Endothelial cell of umbilical vein (primary cell): ENCODE measurements around the gene AGMO. TPM values are rescaled to one million over a fixed set of nuclear protein-coding genes. Genes with fewer than 3 reads are reported as not detected.

Experiments used
- BruUV-seq: library from RNA; stranded (reverse); fragments of 400-500 nt; replicated peaks from 2 replicates; lab custom pipeline; 2021; lab: Mats Ljungman, UMichigan
- CTCF ChIA-PET: fragments of 300-600, 350-600 bp; sonication (Branson Sonifier 250); formaldehyde crosslinking; loops from one replicate; lab custom pipeline; 2021; ENCODE audit warnings: antibody characterized with exemption, inconsistent platforms; lab: Charles Lee
- POLR2A ChIA-PET: fragments of 300-600, 350-600 bp; sonication (Branson Sonifier 250); formaldehyde crosslinking; loops from one replicate; lab custom pipeline; 2021; ENCODE audit warnings: antibody characterized with exemption, inconsistent platforms; lab: Charles Lee
- DNase-seq: peaks from one replicate; pipeline ENCODE4 v3.0.0-alpha.2; 2011; ENCODE audit warnings: low read depth, low spot score
- FAIRE-seq: peaks from 2 replicates; lab custom pipeline; 2011; peaks lifted over from hg19 to GRCh38; lab: Jason Lieb, UNC
- H2AFZ ChIP-seq: 2 replicates; pipeline ENCODE4 v1.6.0; 2012; ENCODE audit warnings: low read depth, low read length, control low read depth, inconsistent platforms
- H3K27ac ChIP-seq: 2 replicates; pipeline ENCODE4 v1.5.1; 2011; ENCODE audit warnings: low read depth, mild to moderate bottlenecking, control low read depth, low read length, moderate library complexity; ENCODE audit not compliant: insufficient read depth
- H3K27me3 ChIP-seq, 2 experiments: 2 replicates each; pipeline versions ENCODE4 v1.6.0 to v1.6.1; 2011; ENCODE audit warnings: low read length in 2 of 2, mixed read lengths in 1 of 2; ENCODE audit not compliant: control insufficient read depth in 2 of 2, insufficient read depth in 2 of 2
- H3K36me3 ChIP-seq, 2 experiments: 2 replicates in 1 of 2; 3 replicates in 1 of 2; pipeline ENCODE4 v1.5.1; 2011; ENCODE audit warnings: low read length in 2 of 2, mild to moderate bottlenecking in 1 of 2, moderate library complexity in 1 of 2; ENCODE audit not compliant: control insufficient read depth in 2 of 2, insufficient read depth in 2 of 2; ENCODE audit errors: extremely low read depth in 1 of 2
- H3K4me1 ChIP-seq: 3 replicates; pipeline ENCODE4 v1.5.1; 2011; ENCODE audit warnings: mild to moderate bottlenecking, low read length; ENCODE audit not compliant: control insufficient read depth, insufficient read depth; ENCODE audit errors: extremely low read depth
- H3K4me2 ChIP-seq: 2 replicates; pipeline ENCODE4 v1.6.1; 2011; ENCODE audit warnings: low read length, control low read depth, mixed read lengths; ENCODE audit not compliant: insufficient read depth
- H3K4me3 ChIP-seq, 3 experiments: fragments of 200-600 bp in 1 of 3; sonication (generic), shearing (Covaris generic) in 1 of 3; replicated peaks in 1 of 3; 2 replicates each; pipeline ENCODE4 v1.5.1; 2011 to 2016; ENCODE audit warnings: control low read depth in 3 of 3, low read length in 3 of 3, mild to moderate bottlenecking in 2 of 3, inconsistent platforms in 1 of 3, low read depth in 1 of 3, moderate library complexity in 1 of 3; ENCODE audit not compliant: insufficient read depth in 1 of 3
- H3K79me2 ChIP-seq: 2 replicates; pipeline ENCODE4 v1.6.0; 2012; ENCODE audit warnings: low read length, inconsistent platforms; ENCODE audit not compliant: control insufficient read depth, insufficient read depth
- H3K9ac ChIP-seq: replicated peaks from 2 replicates; pipeline ENCODE3; 2011; ENCODE audit warnings: low read length, control low read depth; ENCODE audit not compliant: insufficient read depth; ENCODE audit errors: extremely low read depth
- H3K9me1 ChIP-seq: replicated peaks from 3 replicates; pipeline ENCODE4 v1.6.0; 2011; ENCODE audit warnings: mild to moderate bottlenecking, low read length; ENCODE audit not compliant: control insufficient read depth, insufficient read depth; ENCODE audit errors: extremely low read depth
- H3K9me3 ChIP-seq: replicated peaks from 2 replicates; pipeline ENCODE4 v1.5.1; 2012; ENCODE audit warnings: low read length, inconsistent platforms; ENCODE audit not compliant: control insufficient read depth, insufficient read depth
- H4K20me1 ChIP-seq: replicated peaks from 2 replicates; pipeline ENCODE3; 2011; ENCODE audit warnings: mild to moderate bottlenecking, low read length; ENCODE audit not compliant: control insufficient read depth, insufficient read depth; ENCODE audit errors: extremely low read depth
- EZH2 ChIP-seq: IDR thresholded peaks from 2 replicates; pipeline ENCODE4 v1.6.1; 2012; ENCODE audit warnings: borderline replicate concordance, low read depth, mild to moderate bottlenecking, moderate library complexity, low read length, inconsistent platforms; ENCODE audit not compliant: severe bottlenecking
- FOS ChIP-seq: IDR thresholded peaks from 2 replicates; pipeline ENCODE4 v1.6.1; 2011; ENCODE audit warnings: mild to moderate bottlenecking, low read length, moderate library complexity, borderline replicate concordance; ENCODE audit not compliant: insufficient read depth
- GATA2 ChIP-seq: IDR thresholded peaks from 2 replicates; pipeline ENCODE4 v1.7.0; 2011; ENCODE audit warnings: low read depth, mild to moderate bottlenecking, moderate library complexity, mixed read lengths, low read length; ENCODE audit not compliant: insufficient read length, insufficient read depth
- JUN ChIP-seq: IDR thresholded peaks from 2 replicates; pipeline ENCODE4 v1.6.1; 2011; ENCODE audit warnings: borderline replicate concordance, low read depth; ENCODE audit not compliant: insufficient read length, insufficient read depth
- MYC ChIP-seq: IDR thresholded peaks from one replicate; pipeline ENCODE4 v1.6.1; 2011; ENCODE audit warnings: mild to moderate bottlenecking, low read depth, low read length
- POLR2A ChIP-seq: IDR thresholded peaks from 2 replicates; pipeline ENCODE4 v1.6.1; 2012; ENCODE audit warnings: low read depth, mild to moderate bottlenecking, control low read depth, low read length
- POLR2AphosphoS5 ChIP-seq: IDR thresholded peaks from 2 replicates; pipeline ENCODE4 v1.6.1; 2012; ENCODE audit warnings: low read depth, mild to moderate bottlenecking, control low read depth, low read length, moderate library complexity; ENCODE audit not compliant: insufficient read depth
- dilution Hi-C: fragments of 300-500 bp; cut with MboI; formaldehyde crosslinking; loops from one replicate; pipeline ENCODE4 v1.15.0; 2019; ENCODE audit warnings: low sequenced_read_pairs; ENCODE audit not compliant: extremely low pct_ligation_motif_present
- intact Hi-C: fragments of 100-400 bp; cut with micrococcal nuclease; formaldehyde crosslinking; loops from one replicate; pipeline ENCODE4 v1.10.0; 2022
- polyA plus RNA-seq, 4 experiments: library from polyadenylated mRNA; depleted of rRNA in 3 of 4; stranded (reverse) in 3 of 4; unstranded in 1 of 4; fragments of >200 nt; gene quantifications; 2 replicates each; pipeline versions ENCODE4 v1.2.1 to v1.2.3, GENCODE V29; 2011 to 2012; ENCODE audit warnings: missing spikeins in 1 of 4
- total RNA-seq: library from RNA; stranded (reverse); gene quantifications from 2 replicates; pipeline ENCODE4 v1.2.3, GENCODE V29; 2021
- TF ChIP-seq, protein P1 (sequence below), 2 donors: IDR thresholded peaks; 1 replicate in 1 of 2; 2 replicates in 1 of 2; pipeline ENCODE4 v1.5.1; 2011; ENCODE audit warnings: low read length in 2 of 2, mild to moderate bottlenecking in 2 of 2, moderate library complexity in 2 of 2, control low read depth in 1 of 2, inconsistent platforms in 1 of 2, low read depth in 1 of 2; ENCODE audit not compliant: insufficient read depth in 1 of 2; ENCODE audit errors: extremely low read depth in 1 of 2
- TF ChIP-seq, protein P2 (sequence below): IDR thresholded peaks from 2 replicates; pipeline ENCODE4 v1.6.1; 2011; ENCODE audit not compliant: insufficient read depth, insufficient read length

AGMO gene
- total and polyA plus RNA-seq, 2 donors (not counting 3 experiments of a cell fraction or from before 2014, with no cell fraction given), result 0.23 to 0.40 TPM

- H3K9me3 ChIP-seq, result no peaks in the 10 kb centered on the region
- TF ChIP-seq JUN (no peak), FOS (no peak), POLR2AphosphoS5 (no peak), MYC (no peak), GATA2 (no peak), POLR2A (no peak), EZH2 (no peak)
- TF ChIP-seq, protein P1, sequence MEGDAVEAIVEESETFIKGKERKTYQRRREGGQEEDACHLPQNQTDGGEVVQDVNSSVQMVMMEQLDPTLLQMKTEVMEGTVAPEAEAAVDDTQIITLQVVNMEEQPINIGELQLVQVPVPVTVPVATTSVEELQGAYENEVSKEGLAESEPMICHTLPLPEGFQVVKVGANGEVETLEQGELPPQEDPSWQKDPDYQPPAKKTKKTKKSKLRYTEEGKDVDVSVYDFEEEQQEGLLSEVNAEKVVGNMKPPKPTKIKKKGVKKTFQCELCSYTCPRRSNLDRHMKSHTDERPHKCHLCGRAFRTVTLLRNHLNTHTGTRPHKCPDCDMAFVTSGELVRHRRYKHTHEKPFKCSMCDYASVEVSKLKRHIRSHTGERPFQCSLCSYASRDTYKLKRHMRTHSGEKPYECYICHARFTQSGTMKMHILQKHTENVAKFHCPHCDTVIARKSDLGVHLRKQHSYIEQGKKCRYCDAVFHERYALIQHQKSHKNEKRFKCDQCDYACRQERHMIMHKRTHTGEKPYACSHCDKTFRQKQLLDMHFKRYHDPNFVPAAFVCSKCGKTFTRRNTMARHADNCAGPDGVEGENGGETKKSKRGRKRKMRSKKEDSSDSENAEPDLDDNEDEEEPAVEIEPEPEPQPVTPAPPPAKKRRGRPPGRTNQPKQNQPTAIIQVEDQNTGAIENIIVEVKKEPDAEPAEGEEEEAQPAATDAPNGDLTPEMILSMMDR (IDR thresholded peaks at IDR 0.05; ENCODE audit: extremely low read depth in 1 of 2, insufficient read depth in 1 of 2, low read depth in 1 of 2, low read length in 2 of 2), result no peak
- TF ChIP-seq, protein P2, sequence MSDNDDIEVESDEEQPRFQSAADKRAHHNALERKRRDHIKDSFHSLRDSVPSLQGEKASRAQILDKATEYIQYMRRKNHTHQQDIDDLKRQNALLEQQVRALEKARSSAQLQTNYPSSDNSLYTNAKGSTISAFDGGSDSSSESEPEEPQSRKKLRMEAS, result no peak
- no peak overlapping the region for H3K27ac ChIP-seq
- no peak overlapping the region for H3K4me3 ChIP-seq
- BruUV-seq, result no TSS peak
- H3K79me2 ChIP-seq, result no peaks in the 10 kb centered on the region
- no peaks in the 10 kb centered on the region for H3K27me3 ChIP-seq
- H3K4me1 ChIP-seq, result no peaks in the 10 kb centered on the region
- ChIA-PET CTCF (interaction anchor here (0.9 to 1.4 kb wide), 2 partner anchors 20 to 597 kb away, joined by 3 to 4 read pairs; no protein-coding TSS in a partner anchor), POLR2A (no interaction called here)
- dilution Hi-C loops, result loop anchor here (25.0 kb wide), 1 partner anchor 397 kb away; no protein-coding TSS in a partner anchor
- no peak overlapping the region for H2AFZ ChIP-seq
- H3K9ac ChIP-seq, result no peak overlapping the region
- H4K20me1 ChIP-seq, result no peaks in the 10 kb centered on the region
- no peak overlapping the region for H3K4me2 ChIP-seq
- H3K36me3 ChIP-seq, result no peaks in the 10 kb centered on the region
- FAIRE-seq, result no peak
- DNase-seq, result no peak
- intact Hi-C loops, result no loop called here
- no peaks in the 10 kb centered on the region for H3K9me1 ChIP-seq
Measured at GRCh38 chr7:15314922-15315321, 246.9 kb downstream of the AGMO start.
